HG03280 (cell line): ENCODE results near the gene NRG3.
"Not testable (repeated sequence)": the region's sequence is repeated elsewhere in the genome, so short reads cannot be mapped to it uniquely, and the experiment has no call there.

Source experiments
- ATAC-seq: cut with Tn5 transposase; IDR thresholded peaks from one replicate; pipeline ENCODE4 v1.9.1; 2021; ENCODE audit warnings: mild to moderate bottlenecking, moderate library complexity; ENCODE audit not compliant: unreplicated experiment

NRG3 gene

GRCh38 chr10:82949816-82950575 lies 1075.0 kb downstream of the NRG3 start:
- no peak for ATAC-seq

GRCh38 chr10:82953331-82953730 lies 1078.3 kb downstream of the NRG3 start:
- ATAC-seq = no peak

GRCh38 chr10:82953909-82954308 lies 1078.9 kb downstream of the NRG3 start:
- ATAC-seq = no peak

GRCh38 chr10:82960421-82961060 lies 1085.5 kb downstream of the NRG3 start:
- ATAC-seq = not testable (repeated sequence)

- ATAC-seq = no peak
These were observed 1086.9 kb downstream of the NRG3 start for GRCh38 chr10:82961864-82962263.

GRCh38 chr10:82966130-82966529 lies 1091.1 kb downstream of the NRG3 start:
- ATAC-seq = no peak

- no peak for ATAC-seq
These were observed 1093.5 kb downstream of the NRG3 start for GRCh38 chr10:82968533-82968932.

- ATAC-seq = no peak
These were observed 1094.4 kb downstream of the NRG3 start for GRCh38 chr10:82969405-82969804.

- ATAC-seq = no peak
These were observed 1105.3 kb downstream of the NRG3 start for GRCh38 chr10:82980321-82980720.

GRCh38 chr10:82981137-82981723 lies 1106.2 kb downstream of the NRG3 start:
- ATAC-seq = no peak

- ATAC-seq = no peak
These were observed 1107.2 kb downstream of the NRG3 start for GRCh38 chr10:82982110-82982608.

- ATAC-seq = no peak
These were observed 1111.2 kb downstream of the NRG3 start for GRCh38 chr10:82986216-82986615.

GRCh38 chr10:83006479-83006878 lies 1131.5 kb downstream of the NRG3 start:
- ATAC-seq = not testable (repeated sequence)

GRCh38 chr10:83007510-83007909 lies 1132.5 kb downstream of the NRG3 start:
- ATAC-seq = no peak

- no peak for ATAC-seq
These were observed 1137.9 kb downstream of the NRG3 start for GRCh38 chr10:83012866-83013265.

GRCh38 chr10:83017076-83017867 lies 1142.3 kb downstream of the NRG3 start:
- ATAC-seq = no peak

- ATAC-seq = no peak
These were observed 1148.7 kb downstream of the NRG3 start for GRCh38 chr10:83023662-83024061.
